Keratinocyte (primary cell): ENCODE measurements around the gene CANT1.

Experiments
- CTCF ChIP-seq, 3 experiments: IDR thresholded peaks in 1 of 3; conservative IDR thresholded peaks in 1 of 3; optimal IDR thresholded peaks in 1 of 3; 2 replicates in 2 of 3; 3 replicates in 1 of 3; pipeline versions ENCODE3 to v1.5.1; 2011; ENCODE audit warnings: low read length in 3 of 3, mild to moderate bottlenecking in 3 of 3, moderate library complexity in 2 of 3, control low read depth in 1 of 3, inconsistent platforms in 1 of 3; ENCODE audit not compliant: insufficient read depth in 2 of 3; ENCODE audit errors: extremely low read depth in 1 of 3
- EZH2 ChIP-seq: IDR thresholded peaks from one replicate; pipeline ENCODE4 v1.6.1; 2012; ENCODE audit warnings: inconsistent platforms, mild to moderate bottlenecking, low read length, moderate library complexity

GRCh38 chr17:79008666-79009387 lies 737 bp downstream of the CANT1 start:
- TF ChIP-seq CTCF (optimal IDR thresholded peaks at IDR 0.05 in 1 of 3, IDR thresholded peaks at IDR 0.05 in 1 of 3, conservative IDR thresholded peaks at IDR 0.05 in 1 of 3; ENCODE audit: extremely low read depth in 1 of 3, insufficient read depth in 2 of 3, low read length in 3 of 3) (no peak), EZH2 (no peak)
